NOMO-1 treated with DMSO at 0.1 percent for 48 hours (cell line): ENCODE data around the gene MLN.
A peak's percentile ranks its signal among the peaks of the same experiment; 100 is the strongest.

Experiments
- DNase-seq: peaks from one replicate; lab custom pipeline; 2025; ENCODE audit not compliant: unreplicated experiment; lab: John Stamatoyannopoulos, UW

MLN gene, protein sequence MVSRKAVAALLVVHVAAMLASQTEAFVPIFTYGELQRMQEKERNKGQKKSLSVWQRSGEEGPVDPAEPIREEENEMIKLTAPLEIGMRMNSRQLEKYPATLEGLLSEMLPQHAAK

DNA sequence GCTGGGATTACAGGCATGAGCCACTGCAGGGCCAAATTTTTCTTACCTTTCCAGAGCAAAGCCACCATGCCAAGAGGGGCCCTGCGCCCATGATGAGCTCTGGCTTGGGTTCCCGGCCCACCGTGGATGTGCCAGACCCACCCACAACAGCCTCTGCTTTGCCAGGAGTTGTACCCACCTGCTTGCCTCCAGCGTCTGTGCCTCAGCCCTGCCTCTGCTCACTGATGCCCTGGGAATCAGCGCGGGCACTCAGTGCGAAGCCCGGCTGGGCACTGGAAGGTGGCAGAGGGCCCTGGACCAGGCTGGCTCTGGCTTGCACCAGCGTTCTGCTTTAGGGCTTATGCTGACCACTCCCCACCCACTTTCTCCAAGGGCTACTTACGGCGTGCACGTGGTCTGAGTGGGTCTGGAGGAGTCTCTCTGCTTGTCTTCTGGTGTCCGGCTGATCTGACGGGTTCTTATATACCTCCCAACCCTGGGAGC, at the start of gene MLN:
MLN (minus strand) TSS at position 433 of the 483 bp plus-strand sequence. CDS start 2,840 bp downstream, outside the sequence.
- DNase-seq, result no peak

DNA sequence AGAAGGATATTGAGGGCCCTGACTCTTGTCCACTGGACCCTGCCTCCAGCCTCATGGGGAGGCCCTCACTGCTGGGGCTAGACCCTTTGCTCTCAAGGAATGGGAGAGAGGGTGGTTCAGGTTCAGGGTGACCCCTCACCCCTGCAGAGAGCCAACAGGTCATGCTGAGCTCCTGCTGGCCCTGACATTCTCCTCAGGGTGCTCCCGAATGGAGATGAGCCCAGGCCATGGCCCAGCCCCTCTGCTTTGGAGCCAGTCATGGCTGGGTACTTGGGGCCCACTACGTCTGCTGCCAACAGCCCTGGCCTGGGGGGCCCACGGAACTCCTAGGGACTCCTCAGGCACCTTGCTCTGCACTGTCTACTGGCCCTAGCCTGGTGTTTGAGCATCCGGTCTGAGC, 49.2 kb upstream of the MLN start:
- DNase-seq, result no peak

DNA sequence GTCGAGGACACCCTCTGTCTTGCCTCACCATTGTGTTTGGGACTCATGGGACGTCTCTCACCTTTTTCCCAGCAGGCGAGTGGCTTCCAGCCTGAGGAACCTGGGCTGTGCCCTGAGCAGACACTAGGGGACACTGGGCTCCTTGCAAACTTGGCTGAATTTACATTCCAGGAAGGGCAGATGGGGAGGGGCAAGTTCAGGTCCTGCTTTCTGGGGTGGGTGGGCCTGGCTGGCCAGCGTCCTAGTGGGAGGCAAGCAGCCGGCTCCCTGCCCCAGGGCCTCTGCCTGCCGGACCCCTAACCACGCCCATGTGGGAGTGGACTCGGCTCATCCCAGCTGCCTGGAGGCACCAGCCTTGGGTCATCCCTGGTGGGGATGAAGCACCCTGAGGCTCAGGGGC, 48.2 kb upstream of the MLN start:
- DNase-seq, result no peak

DNA sequence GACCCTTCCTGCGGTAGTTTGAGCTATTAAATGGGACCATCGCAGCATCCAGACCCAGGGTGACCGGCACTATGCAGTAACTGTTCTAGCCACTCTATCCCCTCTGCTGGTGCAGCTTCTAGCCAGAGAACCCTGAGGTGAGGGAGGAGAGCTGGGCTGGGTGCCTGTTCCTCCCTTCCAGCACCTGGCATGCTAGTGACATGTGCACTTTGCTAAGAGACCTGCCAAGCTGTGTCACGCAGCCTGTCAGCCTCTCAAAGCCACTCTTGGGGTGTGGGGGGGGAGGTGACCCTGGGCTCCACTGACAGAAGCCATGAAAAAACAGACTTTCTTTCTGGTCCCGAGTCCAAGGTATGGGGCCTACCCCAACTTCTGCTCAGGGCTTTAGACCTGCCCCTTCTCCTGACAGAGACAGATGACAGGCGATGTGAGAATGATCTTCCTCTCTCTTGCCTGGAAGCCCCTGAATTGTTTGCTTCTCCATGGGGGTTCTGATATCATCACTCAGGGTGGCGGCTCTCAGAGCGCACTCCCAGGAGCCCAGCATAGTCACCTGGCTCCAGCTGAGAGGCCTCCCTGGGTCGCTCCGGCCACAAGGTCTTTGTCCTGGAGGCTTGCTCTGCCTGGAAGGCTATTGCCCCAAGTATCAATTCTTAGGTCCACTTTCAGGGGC, 47.2 kb upstream of the MLN start:
- DNase-seq, result no peak

DNA sequence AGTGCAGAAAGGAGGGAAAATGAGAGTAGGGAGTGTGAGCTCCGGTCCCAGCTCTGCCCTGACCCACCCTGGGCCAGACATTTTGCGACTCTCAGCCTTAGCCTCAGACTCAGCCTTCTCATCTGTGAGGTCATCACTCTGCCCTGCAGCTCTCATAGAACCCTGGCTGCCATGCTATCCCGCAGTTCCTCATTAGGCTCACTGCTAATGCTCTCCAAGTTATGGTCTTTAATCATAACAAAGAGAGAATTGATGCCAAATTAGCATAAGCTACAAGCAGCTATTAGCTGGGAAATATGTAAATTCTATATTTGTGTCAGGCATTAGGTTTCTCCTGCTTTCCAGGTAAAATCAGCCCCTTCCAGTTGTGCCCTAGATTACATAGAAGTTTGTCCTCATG, 46.5 kb upstream of the MLN start:
- peak; percentile 11 for DNase-seq

DNA sequence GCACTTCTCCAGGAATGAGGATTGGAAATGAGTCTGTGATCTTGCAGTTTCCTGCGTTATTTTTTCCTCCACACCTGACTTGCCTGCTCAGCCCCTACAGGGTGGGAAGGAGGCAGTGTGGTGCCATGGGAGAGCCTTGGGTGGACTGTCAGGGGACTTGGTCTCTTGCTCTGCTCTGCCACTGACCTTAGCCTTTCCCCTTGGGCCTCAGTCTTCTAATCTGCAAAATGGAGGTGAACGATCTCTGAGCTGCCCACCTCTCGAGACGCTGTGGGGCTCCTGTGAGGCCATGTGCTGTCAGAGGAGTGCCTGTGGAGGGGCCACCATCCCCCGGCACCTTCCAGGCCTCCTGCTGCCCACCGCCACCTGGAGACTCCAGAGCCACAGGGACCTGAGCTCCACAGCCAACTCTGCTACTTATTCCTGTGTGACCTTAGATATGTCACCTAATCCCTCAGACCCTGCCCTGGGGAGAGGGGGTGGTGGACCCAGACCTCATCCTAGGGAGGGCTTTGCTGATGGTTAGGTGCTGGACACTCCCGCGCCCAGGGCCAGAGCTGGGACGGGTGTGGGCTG, 45.8 kb upstream of the MLN start:
- DNase-seq, result no peak

DNA sequence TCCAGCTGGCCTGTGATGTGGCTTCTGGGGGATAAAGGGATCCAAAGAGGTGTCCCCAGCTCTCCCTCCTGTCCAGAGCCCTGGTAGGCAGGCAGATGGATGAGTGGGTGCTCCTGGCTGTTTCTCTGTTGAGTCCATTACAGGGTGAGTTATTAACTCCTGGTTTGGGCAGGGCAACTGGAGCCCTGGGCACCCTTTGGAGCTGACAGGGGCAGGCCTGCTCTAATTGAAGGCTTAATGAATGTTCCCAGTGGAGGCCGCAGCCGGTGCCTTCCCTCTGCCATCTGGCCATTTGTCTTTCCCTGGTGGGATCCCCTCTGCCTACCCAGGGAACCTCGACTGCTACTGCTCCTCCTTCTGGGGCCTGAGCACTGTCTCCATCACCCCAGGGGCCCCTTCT, 44.7 kb upstream of the MLN start:
- DNase-seq, result no peak

DNA sequence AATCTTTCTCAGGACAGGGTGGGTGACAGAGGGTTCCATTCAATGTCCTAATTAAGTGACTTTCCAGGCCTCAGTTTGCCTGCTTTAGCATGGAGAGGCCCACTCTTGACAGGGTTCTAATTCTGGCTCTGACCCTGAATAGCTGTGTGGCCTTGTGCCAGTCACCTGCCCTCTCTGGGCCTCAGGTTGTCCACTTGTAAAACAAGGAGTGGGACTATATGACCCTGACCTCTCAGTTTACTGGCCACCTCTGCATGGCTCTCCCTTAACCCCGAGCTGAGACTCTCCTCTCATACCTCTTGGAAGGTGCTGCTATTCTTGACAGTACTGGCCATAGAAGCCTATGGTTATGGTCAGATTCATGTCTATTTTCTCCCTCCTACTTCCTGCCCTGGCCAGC, 44.1 kb upstream of the MLN start:
- no peak for DNase-seq

DNA sequence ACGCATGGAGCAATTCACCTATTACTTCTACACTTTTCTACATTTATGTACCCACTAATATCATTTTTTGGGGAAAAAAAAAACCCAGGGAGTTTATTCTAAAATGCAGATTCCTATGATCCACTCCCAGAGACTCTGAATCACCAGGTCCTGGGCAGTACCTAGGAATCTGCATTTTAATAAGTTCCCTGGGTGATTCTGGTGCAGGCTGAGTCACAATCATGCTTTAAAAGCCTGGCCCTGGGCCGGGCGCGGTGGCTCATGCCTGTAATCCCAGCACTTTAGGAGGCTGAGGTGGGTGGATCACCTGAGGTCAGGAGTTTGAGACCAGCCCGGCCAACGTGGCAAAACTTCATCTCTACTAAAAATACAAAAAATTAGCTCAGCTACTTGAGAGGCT, 43.3 kb upstream of the MLN start:
- no peak for DNase-seq

DNA sequence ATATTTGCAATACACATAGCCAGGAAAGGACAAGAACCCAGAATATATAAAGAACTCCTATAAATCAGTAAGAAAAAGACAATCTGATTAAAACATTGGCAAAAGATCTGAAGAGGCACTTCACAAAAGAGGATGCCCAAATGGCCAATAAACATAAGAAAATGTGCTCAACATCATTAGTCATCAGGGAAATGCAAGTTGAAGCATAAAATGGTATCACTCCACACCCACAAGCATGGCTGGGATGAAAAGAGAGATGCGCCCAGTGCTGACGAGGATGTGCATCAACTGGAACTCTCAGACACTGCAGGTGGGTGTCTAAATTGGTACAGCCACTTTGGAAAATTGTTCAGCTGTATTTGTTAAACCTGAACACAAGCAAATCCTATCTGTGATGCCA, 42.4 kb upstream of the MLN start:
- DNase-seq, result no peak

DNA sequence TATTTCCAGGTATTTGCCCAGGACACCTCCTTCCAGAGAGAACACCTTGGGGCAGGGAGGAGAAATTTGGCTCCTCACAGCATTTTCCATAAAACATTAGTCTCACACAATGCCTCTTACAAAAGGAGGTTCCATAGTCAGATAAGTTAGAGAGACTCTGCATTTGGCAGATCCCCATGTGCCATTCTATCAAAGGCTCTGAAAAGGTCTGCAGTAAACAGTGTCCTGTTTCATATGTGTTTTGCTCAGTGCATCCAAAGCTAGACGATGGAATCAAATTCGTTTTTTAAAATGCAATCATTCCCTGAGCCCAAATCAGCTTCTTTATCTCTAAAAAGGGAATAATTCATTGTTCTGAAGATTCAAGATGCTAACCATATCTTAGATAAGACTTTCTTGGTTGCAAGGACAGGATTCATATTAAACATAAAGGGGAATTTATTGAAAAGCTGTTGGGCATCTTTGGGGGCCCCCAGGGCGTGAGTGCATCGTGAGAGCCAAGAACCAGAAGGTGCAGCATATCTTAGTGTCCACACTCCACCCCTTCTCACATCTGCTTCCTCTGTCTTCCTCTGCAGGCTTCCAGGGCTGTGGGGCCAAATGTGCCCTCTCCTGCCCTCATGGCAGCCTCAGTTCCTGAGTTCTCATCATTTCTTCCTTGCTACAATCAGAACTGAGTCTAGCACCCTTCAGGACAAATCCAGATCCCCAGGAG, 41.4 kb upstream of the MLN start:
- DNase-seq, result no peak

DNA sequence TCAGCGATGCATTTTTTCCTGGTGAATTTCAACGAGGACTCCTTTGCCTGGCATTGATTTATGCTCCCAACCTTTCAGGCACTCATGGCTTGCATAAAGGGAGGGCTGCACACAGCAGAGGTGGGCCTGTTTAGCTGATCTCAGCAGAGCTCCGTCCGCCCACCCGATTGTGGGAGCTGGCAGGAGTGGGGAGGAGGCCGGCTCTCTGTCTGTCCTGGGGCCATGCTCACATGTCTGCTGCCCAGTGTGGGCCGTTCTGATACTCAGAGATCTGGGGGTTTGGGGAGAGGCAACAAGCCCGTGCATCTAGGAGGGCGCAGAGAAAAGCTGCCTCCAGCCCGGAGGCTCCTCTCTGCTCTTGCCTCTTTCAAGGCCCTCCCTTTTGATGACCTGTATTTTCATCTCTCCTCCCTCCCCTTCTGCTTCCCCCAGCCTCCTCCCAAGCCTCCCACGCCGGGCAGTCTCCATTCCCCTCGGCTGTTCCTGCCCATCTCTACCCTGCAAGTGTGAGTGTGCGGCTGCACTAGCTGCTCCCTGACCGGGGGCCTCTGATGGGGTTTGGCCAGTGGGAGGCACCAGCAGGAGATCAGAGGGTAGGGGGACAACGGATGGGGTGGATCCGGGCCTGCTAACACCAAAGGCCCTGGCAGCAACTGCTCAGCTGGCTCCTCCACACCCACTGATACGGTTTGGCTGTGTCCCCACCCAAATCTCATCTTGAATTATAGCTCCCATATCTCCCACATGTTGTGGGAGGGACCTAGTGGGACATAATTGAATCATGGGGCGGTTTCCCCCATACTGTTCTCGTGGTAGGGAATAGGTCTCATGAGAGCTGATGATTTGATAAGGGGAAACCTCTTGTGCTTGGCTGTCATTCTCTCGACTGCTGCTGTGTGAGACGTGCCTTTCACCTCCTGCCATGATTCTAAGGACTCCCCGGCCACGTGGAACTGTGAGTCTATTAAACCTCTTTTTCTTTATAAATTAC, 39.6 kb upstream of the MLN start:
- DNase-seq, result no peak

DNA sequence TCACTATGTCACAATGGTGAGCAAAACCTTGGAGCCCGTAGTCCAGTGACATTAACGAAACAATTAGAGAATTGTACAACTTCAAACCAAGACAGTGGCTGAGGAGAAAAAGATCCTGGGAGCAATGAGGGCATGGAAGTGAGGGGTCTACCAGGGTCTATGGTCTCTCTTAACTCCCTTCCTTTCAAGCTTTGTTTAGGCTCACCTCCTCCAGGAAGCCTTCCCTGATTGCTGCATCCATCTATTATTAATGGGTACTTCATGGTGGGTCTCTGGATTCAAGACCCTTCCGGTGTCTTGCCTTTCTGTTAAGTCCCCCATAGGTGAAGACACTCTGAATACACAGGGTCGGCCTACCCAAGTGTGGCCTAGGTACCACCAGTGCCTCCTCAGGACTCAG, 38.1 kb upstream of the MLN start:
- no peak for DNase-seq

DNA sequence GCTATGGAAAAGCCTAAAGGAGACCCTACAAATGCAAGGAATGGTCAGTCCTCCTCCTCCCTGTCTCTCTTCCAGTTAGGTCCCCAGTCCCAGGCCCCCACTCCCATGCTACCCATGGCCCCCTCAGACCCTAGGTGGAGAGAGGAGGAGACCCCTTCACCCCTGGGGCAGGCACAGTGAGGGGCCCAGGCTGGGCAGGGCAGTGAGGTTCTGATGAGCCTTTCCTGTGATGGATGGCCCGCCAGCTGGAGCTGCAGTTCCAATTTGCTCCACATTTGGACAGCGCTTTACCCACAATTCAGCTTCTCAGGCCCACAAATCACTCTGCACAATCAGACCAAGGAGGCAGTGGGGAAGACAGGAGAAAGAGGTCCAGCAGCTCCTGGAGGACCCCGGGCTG, 37.3 kb upstream of the MLN start:
- DNase-seq, result no peak

DNA sequence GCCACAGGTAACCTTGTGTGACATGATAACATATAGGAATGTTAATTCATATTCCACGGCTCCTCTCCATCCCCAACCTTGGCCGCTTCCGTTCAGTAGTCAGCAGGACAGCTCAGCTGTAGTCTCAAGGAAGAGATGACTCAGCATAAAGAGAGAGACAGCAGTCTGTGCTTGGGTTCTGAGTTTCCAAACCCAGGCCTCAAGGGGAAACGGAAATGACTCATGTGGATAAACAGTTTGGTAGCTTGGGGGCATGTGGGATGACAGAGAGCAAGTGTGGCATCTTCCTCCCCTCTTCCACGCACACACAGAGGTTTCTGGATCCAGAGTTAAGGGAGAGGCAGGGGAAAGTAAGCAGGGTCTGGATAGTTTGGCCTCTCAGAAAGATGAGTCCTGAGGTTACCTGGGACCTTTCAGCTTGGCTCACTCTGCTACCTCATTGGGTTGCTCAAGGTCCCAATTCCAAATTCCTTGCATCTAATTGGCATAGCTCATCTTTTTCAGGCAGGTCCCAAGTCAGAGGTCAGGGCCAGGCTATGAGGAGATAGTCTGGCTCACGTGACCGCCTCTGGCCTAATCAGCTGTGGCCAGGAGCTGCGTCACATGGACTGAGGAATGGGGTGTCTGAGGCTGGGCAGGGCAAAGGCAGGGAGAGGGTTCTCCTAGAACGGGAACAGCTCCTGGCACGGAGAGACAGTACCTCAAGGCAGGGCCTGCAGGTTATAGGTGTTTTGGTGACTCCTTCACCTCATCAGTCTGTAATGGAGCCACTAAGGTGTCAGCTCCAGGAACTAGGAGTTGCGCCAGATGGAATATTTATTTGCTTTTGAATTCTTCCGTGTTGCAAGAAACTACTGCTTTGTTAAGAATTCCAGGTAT, 36.5 kb upstream of the MLN start:
- DNase-seq, result peak; percentile 93

DNA sequence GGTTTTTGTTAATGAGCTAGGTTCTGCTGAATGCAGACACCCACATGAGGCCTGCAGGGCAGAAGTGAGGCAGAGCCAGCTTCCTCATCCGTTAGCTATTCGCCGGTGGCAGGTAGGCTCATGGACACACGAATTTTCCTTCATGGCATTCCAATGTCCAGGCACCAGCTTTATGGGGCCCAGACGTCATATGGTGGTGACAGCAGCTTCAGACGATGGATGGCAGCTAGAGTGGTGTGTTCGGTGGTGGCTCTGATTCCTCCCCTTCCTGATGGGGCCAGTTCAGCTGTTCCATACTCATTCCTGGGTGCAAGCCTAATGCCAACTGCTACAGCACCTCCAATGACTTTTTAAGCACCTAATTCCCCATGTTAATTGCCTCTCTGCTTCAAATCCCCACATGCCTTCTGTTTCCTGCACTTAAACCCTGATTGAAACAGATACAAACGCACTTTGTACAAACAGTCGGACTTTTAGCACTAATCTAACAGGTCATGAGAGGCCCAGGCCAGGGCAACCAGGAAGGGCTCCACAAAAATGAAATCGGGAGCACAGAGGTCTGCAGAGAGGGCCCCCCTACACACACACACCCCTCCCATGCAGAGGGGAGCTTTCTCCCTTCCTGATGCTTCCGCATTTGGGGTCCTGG, 35.7 kb upstream of the MLN start:
- no peak for DNase-seq

DNA sequence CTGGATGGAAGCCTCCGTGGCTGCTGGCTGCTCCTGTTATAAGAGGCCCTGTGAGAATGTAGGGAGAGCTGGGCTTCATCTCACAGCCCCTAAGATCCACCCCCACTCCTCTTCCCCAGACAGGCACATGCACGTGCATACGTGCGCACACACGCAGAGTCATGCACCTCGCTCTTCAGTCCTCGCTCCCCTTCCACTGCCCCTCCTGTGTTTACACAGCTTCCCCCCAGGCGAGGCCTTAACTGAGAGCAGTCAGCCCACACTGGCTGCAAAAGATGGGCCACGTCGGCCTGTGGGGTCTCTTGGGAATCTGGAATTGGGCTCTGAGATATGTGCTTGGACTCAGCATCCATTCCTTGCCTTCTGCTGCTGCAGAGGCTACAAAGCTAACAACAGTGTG, 35.2 kb upstream of the MLN start:
- no peak for DNase-seq

DNA sequence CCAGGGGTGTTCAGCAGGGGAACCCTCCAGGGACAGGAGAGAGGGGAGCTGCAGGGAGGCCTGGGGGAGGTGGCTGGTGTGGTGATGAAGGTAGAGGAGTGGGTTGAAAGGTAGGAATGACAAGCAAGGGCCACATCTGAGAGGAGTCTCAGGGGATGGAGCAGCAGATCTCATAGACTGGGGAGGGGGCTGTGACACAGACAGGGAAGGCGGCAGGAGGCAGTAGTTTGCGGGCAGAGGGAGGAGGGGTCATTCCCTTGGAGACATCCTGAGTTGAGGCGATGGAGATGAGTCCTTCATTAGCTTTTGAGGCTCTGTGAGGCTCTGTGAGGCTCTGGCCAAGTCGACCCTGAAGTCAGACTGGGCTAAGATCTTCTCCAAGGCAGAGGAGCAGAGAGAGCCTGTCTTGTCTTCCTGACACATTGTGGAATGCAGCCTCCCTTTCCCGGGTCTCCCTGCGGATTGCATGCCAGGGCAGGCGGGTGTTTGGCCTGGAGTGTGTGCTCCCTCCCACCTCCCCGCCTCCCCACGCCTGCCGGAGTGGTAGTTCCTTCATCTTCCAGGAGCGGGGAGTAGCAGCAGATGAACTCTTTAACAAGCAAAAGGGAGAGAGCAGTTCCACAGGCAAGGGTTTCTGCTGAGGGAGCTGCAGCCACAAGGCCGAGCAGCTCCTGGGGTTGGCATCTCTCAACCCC, 34.3 kb upstream of the MLN start:
- no peak for DNase-seq
